Measurements from ENCODE around the gene HFE. TPM values are rescaled to one million over a fixed set of nuclear protein-coding genes. Genes with fewer than 3 reads are reported as not detected.

HFE gene
- total and polyA plus RNA-seq, 2 of the 13 experiments (the other 11 are each of a cell fraction or from before 2014, with no cell fraction given) = 3.7 to 6.3 TPM

DNA sequence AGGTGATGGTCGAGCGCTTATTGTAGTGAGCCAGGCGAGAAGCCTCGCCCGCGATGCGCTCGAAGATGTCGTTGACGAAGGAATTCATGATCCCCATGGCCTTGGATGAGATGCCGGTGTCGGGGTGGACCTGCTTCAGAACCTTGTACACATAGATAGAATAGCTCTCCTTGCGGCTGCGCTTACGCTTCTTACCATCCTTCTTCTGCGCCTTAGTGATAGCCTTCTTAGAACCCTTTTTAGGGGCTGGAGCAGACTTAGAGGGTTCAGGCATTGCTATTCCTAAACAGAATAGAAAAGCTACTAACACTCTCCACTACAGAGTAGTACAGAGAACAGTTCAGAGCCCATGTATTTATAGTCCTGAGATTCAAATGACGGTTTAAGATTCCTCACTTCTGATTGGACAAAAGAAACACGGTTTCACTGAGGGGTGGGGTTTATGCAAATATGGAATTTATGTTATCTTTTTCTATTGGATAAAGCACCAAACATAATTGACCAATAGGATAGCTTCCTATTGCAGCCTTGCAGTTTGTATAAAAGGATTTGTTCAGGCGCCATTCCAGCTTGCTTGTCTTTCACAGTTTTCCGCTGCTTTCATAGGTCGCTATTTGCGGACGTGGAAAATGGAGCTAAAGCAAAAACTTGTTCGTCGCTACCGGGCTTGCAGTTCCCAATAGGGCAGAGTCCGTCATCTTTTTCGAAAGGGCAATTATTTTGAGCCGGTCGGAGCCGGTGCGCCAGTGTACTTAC, 43.7 kb upstream of the HFE start (continued):
- TF ChIP-seq NFAT5 (CRISPR knock-in tag; IDR thresholded peaks at IDR 0.05) (no peak), ZNF563 (CRISPR knock-in tag; IDR thresholded peaks at IDR 0.05) (no peak), ZNF331 (CRISPR knock-in tag; IDR thresholded peaks at IDR 0.05) (peak; percentile 48; the same call in 1 of the 2 replicates), ZNF33B (CRISPR knock-in tag; IDR thresholded peaks at IDR 0.05) (no peak), GTF3A (CRISPR knock-in tag; conservative IDR thresholded peaks at IDR 0.05) (no peak), ZNF10 (CRISPR knock-in tag; IDR thresholded peaks at IDR 0.05; ENCODE audit: borderline replicate concordance, low read depth) (no peak), TRAFD1 (CRISPR knock-in tag; IDR thresholded peaks at IDR 0.05; ENCODE audit: borderline replicate concordance) (no peak), PPARG (CRISPR knock-in tag; conservative IDR thresholded peaks at IDR 0.05) (no peak), ZBTB40 (IDR thresholded peaks at IDR 0.05) (no peak), ZBTB40 (CRISPR knock-in tag; IDR thresholded peaks at IDR 0.05) (no peak), FOSL1 (CRISPR knock-in tag; IDR thresholded peaks at IDR 0.05; ENCODE audit: borderline replicate concordance) (no peak), PAF1 (CRISPR knock-in tag; IDR thresholded peaks at IDR 0.05) (no peak), SP1 (IDR thresholded peaks at IDR 0.05) (no peak), SP1 (CRISPR knock-in tag; IDR thresholded peaks at IDR 0.05) (no peak; the same call in 1 of the 2 replicates)
